NCI-H748 (cell line): ENCODE measurements around the gene MACROD2.

Source experiments
- DNase-seq: peaks from one replicate; lab custom pipeline; 2025; ENCODE audit not compliant: unreplicated experiment; lab: John Stamatoyannopoulos, UW

Gene MACROD2

DNA sequence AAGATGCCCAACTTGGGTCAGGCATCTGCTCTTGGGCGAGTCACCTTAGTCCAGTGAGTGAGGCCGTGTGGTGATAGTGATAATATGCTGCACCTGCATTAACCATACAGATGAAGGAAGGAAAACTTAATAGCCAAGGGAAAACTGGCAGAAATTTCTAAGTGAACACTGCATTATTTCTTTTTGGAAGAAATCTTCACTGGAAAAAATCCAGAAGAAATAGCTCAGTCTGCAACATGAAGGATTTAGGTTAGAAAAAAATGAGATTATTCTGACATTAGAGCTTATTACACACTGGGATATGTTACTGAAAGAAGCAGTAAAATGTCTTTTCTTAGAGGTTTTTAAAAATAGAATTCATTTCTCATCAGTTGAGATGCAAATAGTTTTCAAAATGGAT lies 1630.7 kb downstream of the MACROD2 start:
- DNase-seq, result no peak

DNA sequence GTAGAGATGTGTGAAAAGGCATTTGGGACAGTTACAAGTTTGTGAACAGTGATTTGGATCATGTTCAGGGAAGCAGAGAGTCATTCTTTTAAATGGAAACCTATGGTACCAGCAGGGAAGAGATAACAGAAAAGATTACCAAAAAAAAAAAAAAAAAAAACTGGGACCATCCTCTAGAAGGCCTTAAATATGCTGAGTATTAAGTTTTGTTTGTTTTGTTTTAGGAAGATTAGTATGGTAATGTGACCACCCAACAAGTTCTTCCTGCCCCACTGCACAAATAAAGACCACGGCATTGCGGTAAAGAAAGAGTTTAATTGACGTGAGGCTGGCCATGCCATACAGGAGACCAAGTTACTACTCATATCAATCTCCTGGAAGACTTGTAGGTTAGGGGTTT lies 1631.8 kb downstream of the MACROD2 start:
- no peak for DNase-seq

- no peak for DNase-seq
Measured at GRCh38 chr20:15627501-15627903, 1632.2 kb downstream of the MACROD2 start.

GRCh38 chr20:15628851-15629353 lies 1633.6 kb downstream of the MACROD2 start:
- no peak for DNase-seq

GRCh38 chr20:15630360-15630759 lies 1635.0 kb downstream of the MACROD2 start:
- DNase-seq, result no peak

DNA sequence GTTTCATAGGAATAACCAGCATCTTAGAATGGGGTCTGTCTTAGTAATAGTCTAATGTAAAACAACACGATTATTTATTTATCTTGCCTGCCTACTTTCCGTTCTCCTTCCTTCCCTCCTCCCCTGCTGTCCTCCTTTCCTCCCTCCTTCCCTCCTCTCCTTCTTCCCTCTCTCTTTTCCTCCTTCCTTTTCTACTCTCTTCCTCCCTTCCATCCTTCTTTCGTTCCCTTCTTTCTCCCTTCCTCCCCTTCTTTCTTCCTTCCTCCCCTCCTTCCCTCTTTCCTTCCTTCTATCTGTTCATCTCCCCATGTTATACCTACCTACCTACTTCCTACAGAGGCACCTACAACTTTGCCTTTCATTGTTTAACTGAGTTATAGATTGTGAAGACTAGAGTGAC lies 1637.4 kb downstream of the MACROD2 start:
- no peak for DNase-seq

DNA sequence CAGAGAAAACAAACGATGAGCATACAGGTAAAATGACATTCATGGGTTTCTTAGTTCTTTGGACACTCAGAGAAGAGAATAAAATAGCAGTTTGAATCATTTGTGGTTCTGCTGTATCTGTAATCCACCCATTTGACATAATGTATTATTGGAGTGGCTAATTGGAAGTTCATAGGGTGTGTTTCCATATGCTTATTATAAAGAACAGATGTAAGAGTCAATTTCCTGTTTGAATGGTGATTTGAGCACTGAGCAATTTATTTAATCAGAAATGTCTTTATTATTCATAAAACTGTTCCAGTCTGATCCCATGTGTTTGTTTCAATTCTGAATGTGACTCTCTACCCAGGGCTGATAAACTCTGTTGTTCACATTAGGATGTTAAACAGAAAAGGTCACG lies 1638.8 kb downstream of the MACROD2 start:
- no peak for DNase-seq

- no peak for DNase-seq
Measured at GRCh38 chr20:15637546-15637945, 1642.2 kb downstream of the MACROD2 start.

GRCh38 chr20:15637950-15638754 lies 1642.8 kb downstream of the MACROD2 start:
- no peak for DNase-seq

DNA sequence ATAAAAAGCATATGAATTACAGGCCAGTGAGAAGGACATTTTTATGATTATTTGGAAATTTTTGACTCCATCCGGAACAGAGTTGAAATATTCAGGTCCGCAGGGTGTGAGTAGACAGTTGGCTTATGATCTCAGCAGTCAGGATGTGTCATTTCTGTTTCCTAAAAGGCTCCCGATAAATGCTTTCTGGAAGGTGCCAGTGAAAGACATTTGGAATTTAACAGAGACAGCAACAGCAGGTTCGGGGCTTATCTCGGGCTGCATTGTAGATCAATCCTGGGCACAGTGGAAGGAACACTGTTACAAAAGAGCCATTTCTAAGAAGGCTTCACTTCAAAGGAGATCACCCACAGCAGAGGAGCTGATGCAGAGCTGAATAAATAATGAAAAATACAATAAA lies 1643.5 kb downstream of the MACROD2 start:
- no peak for DNase-seq

GRCh38 chr20:15639839-15640238 lies 1644.5 kb downstream of the MACROD2 start:
- DNase-seq, result no peak

- no peak for DNase-seq
Measured at GRCh38 chr20:15642109-15642508, 1646.8 kb downstream of the MACROD2 start.

DNA sequence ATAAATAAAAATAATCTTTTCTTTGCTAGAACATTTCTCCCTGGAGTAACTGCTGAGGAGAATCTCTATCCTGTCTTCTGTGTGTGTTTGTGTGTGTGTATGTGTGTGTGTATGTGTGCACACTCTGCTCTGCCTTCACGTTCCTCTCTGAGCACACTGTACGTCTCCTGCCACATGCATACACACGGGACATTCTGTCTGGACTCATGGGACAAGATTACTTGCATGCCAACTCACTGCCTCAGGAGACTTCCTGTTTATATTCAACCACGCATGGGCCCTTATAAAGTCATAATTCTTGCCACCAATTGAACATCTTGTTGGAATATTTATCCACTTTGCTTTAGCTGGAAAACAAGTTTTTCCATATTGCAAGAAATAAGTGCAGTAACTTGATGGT lies 1647.4 kb downstream of the MACROD2 start:
- no peak for DNase-seq

- DNase-seq, result no peak
Measured at GRCh38 chr20:15643713-15644112, 1648.4 kb downstream of the MACROD2 start.

- DNase-seq, result no peak
Measured at GRCh38 chr20:15645816-15646215, 1650.5 kb downstream of the MACROD2 start.

GRCh38 chr20:15653396-15654207 lies 1658.3 kb downstream of the MACROD2 start:
- no peak for DNase-seq

DNA sequence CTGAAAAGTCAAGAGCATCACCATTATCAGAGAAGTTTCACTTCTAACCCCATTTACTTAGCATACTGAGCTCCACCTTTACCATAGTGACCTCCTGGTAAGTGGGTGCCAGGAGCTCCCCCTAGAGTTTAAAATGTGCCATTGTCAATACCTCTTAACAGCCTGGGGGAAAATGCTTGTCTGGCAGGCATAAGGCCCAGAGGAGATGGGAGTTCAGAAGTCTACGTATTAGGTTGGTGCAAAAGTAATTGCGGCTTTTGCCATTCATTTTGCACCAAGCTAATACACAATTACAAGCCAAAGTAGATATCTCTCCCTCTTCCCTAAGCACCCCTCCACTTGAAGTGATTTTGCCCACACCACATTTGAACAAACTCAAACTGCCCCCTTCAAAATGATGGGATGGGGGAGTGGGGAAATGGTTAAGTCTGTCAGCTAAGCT lies 1658.9 kb downstream of the MACROD2 start:
- peak; percentile 57 for DNase-seq

DNA sequence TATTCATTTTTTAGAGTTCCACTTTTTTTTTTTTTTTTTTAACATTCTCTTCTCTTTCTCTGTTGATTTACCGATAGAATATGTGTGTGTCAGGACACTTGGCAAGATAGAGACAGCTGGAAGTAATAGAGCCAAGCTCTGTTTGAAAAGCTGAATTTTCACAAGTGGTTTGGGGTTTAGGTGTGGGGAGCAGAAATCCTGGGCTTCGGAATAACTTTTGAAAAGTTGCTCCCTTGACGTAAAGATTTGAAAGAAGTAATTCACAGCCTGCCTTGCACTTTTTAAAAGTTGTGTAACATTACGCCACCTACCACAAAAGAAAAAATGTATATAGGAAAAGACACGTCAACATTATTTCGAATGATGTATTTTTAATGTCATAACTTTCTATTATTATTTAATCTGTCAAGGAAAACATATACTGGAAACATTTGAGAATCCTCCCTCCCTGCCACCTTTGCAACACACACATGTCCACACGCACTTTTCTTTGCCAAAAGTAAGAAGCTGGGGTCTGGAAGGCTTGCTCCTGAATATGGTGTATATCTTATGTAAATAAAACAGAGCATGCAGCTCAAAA lies 1660.1 kb downstream of the MACROD2 start:
- no peak for DNase-seq

GRCh38 chr20:15656124-15656523 lies 1660.8 kb downstream of the MACROD2 start:
- no peak for DNase-seq

- no peak for DNase-seq
Measured at GRCh38 chr20:15658295-15658694, 1663.0 kb downstream of the MACROD2 start.

DNA sequence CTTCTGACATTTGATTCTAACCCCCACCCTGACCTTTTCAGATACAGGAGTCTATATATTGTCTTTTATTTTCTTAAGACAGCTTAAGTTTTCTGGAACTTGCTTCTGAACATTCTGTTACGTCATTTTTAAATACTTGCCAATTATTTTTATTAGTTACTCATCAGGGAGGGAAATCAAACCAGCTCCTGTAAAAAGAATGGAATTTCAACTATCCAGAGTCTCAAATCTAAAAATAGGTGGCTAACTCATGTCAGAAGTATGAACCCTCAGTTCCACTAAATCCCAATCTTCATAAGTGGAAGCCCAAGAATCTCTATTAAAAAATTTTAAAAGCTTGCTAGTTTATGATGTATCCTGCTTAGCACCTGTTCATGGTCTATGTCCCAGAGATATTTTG lies 1677.9 kb downstream of the MACROD2 start:
- no peak for DNase-seq
